CD4-positive, alpha-beta T cell treated with Interleukin-17A for 1 hour (primary cell): Measurements from ENCODE around the gene RSU1.
"Not testable (repeated sequence)": the region's sequence is repeated elsewhere in the genome, so short reads cannot be mapped to it uniquely, and the experiment has no call there.

Experiments
- DNase-seq: peaks from one replicate; pipeline ENCODE4 v3.0.0-alpha.2; 2020

Gene RSU1

GRCh38 chr10:16817125-16818019 is at the start of gene RSU1:
Gene RSU1 (minus strand): TSS chr10:16817424. CDS start chr10:16817081, 343 bp downstream.
- DNase-seq: peak; percentile 100

DNA sequence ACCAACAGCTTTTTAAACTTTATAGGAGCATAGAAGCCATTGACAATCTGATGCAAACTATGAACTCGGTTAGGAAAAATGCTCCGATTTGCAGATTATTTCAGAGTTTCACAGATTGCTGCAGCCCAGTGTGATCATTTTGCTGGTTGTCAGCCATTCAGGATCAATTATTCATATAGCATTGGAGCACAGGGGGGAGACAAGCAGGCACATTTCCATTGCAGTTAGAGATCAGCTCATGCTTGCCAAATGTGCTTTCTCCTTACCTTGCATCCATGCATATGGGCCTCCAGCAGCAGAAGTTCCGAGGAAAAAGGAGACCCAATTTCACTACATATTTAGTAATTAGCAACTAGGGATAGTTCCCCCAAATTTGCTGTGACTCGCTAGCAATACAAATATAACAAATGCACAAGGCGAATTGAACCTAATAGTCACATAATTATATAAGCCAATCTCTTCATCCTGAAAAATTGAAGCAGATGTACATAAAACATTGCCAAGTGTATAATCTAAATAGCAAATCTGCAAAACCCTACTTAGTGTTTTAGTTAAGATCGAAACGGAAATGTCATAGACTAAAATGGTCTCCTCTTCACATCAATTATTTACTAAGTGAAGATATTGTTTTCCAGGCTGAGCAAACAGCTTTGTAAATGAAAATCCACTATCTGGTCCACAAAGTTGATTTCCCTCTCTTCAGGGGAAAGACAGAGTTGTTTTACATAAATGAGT is 49.5 kb upstream of the RSU1 start:
- DNase-seq: no peak

- no peak for DNase-seq
Observed at GRCh38 chr10:16865766-16866165, 48.5 kb upstream of the RSU1 start.

DNA sequence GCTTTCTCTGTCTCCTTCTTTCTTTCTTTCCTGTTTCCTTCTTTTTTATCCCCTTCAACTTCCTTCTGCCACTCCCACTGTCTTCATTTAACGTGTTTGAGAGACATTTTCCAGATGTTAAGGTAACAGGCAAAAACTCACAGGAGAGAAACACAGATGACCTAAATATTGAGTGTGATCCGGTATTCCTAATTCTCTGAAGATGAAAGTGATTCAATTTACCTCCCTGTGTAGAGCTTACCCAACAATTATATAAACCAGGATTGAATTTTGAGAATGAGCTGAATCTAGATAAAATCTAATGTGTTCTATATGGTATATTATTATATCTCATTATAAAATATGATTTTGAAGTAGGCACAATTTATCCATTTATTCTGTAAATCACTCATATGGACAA is 46.5 kb upstream of the RSU1 start:
- no peak for DNase-seq

DNA sequence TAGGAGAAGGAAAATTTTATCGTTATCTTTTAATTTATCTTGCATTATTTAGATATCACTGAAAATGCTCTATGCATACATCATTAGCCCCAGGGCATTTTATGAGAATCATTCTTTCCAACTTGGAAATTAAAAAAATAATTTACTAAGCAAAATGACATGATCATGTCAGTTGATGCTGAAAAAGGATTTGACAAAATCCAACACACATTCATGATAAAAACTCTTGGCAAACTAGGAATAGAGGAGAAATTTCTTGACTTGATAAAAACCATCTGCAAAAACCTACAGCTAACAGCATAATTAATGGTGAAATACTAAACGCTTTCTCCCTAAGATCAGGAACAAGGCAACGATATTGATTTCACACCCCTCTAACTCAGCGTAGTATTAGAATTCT is 40.2 kb upstream of the RSU1 start:
- DNase-seq: no peak

DNA sequence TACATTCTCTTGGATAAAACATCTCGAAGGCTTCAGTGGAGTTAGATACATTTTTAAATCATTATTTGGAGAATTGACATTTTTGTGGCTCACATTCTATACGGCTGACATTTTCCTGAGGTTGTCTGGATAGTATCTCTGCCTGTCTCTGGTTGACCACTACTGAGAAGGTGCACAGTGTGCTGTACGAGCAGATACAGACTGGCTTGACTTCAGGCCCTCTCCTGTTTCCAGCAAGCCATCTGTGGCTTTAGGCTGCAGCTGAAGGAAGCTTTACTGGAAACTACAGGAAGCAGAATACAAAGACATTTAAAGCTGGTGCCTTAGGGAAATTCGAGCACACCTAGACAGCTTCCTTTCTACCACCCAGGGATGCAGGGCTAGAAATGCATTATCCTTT is 39.3 kb upstream of the RSU1 start:
- no peak for DNase-seq

GRCh38 chr10:16856092-16856491 is 38.9 kb upstream of the RSU1 start:
- no peak for DNase-seq

- no peak for DNase-seq
Observed at GRCh38 chr10:16854623-16855022, 37.4 kb upstream of the RSU1 start.

DNA sequence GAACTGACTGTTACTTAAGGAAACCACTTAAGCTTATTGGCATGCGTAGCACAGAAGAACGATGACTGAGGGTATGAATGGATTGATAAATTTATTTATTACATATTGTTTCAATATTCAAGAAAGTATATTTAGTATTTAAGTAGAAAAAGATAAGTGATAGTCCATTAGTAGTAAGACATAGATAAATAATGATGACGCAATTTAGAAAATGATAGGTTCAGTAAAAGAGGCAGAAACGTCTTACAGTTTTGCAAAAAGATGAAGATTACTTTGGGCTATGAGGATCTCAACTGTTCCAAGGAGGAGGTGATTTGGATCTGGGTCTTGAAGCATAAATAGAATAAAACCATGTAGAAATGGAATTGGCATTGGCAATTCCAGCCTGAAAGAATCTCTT is 36.6 kb upstream of the RSU1 start:
- no peak for DNase-seq

GRCh38 chr10:16853201-16853600 is 36.0 kb upstream of the RSU1 start:
- peak; percentile 7 for DNase-seq

DNA sequence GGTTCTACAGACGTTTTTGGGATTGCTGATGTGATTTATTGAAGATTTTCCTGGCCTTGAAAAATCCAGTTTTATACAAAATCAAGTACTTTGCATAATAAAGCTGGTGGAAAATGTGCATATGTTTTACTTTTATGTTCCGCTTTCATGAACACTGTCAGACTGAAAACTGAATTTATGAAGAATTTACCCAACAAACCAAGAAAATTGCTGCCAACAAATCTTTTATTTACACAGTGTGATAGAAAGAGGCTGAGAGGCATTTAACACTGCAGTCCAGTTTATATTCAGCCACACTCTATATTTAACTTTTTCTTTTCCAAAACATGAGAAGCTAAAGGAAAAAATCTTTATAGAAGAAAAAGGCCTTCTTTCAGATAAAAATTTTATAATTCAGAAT is 35.4 kb upstream of the RSU1 start:
- no peak for DNase-seq

GRCh38 chr10:16848562-16849154 is 31.4 kb upstream of the RSU1 start:
- DNase-seq: no peak

GRCh38 chr10:16847644-16848043 is 30.4 kb upstream of the RSU1 start:
- no peak for DNase-seq

GRCh38 chr10:16845248-16845647 is 28.0 kb upstream of the RSU1 start:
- DNase-seq: no peak

- peak; percentile 82 for DNase-seq
Observed at GRCh38 chr10:16843252-16843870, 26.1 kb upstream of the RSU1 start.

- DNase-seq: peak; percentile 54
Observed at GRCh38 chr10:16835228-16835627, 18.0 kb upstream of the RSU1 start.

- no peak for DNase-seq
Observed at GRCh38 chr10:16832351-16833080, 15.3 kb upstream of the RSU1 start.

DNA sequence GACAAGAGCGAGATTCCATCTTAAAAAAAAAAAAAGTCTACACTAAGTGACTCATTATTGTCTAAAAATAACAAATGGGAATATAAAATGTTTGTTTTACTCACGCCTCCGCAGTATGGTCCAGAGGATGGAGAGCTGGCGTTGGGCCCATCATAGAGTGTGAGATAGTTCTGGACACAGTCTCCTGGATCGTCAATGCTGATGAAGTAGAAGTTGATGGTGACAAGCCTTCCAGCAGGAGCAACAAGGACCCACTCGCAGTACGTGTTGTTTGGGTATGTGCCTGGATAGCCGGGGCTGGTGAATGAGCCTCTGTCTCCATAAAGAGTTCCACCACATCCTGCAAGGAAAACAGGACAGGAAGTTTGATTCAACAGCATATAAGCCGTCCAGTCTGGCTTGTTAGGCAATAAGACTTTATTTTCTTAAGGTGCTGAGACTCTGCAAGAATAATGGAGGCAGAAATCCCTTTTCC is 11.5 kb upstream of the RSU1 start:
- DNase-seq: no peak

GRCh38 chr10:16828114-16828568 is 10.9 kb upstream of the RSU1 start:
- peak; percentile 81 for DNase-seq

DNA sequence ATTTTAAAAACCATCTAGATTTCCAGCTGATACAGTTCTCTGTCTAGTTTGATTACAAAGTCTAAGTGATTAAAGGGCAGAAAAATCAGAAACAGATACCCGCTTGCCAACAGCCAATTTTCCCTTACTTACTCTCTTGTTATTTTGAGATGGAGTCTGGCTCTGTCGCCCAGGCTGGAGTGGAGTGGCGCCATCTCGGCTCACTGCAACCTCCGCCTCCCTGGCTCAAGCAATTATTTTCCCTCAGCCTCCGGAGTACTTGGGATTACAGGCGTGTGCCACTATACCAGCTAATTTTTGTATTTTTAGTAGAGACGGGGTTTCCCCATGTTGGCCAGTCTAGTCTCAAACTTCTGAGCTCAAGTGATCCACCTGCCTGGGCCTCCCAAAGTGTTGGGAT is 10.2 kb upstream of the RSU1 start:
- not testable (repeated sequence) for DNase-seq

DNA sequence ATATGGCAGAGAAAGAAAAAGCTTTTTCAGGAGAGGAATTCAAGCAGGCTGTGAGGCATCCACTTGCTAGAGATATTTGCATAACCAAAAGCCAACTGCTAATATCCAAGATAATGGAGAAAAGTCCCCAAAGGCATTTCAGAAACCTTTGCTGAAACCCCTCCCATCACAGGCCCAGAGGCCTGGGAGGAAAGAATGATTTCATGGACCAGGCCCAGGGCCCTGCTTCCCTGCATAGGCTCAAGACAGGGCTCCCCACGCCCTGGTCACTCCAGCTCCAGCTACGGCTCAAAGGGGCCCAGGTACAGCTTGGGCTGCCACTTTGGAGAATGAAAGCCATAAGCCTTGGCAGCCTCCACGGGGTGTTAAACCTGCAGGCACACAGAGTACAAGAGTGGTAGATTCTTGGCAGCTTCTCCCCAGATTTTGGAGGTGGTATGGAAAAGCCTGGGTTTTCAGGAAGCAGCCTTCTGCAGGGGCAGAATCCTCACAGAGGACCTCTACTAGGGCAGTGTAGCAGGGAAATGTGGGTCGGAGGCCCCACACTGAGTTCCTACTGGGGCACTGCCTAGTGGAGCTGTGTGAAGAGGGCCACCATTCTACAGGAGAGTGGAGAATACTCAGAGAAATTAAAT is 5.6 kb upstream of the RSU1 start:
- DNase-seq: no peak

GRCh38 chr10:16822027-16822426 is 4.8 kb upstream of the RSU1 start:
- no peak for DNase-seq
